Activated CD8-positive, alpha-beta memory T cell treated with anti-CD3 and anti-CD28 coated beads, Interleukin-2, amount 10 ng/mL, durations not matched to agents 7 days and 5 days (primary cell): ENCODE measurements around the gene PMM1. TPM values are rescaled to one million over a fixed set of nuclear protein-coding genes. Genes with fewer than 3 reads are reported as not detected.
"Not testable (repeated sequence)": the region's sequence is repeated elsewhere in the genome, so short reads cannot be mapped to it uniquely, and the experiment has no call there.

Experiments used
- ATAC-seq: fragments of 150-1000 bp; cut with Tn5 transposase; one replicate; pipeline ENCODE4 v1.10.0; 2021; ENCODE audit warnings: moderate library complexity
- CTCF ChIA-PET: fragments of 350-600 bp; sonication (Branson Sonifier 250); formaldehyde crosslinking; loops from one replicate; lab custom pipeline; 2021; ENCODE audit warnings: antibody characterized with exemption; lab: Charles Lee
- DNase-seq: peaks from one replicate; pipeline ENCODE4 v3.0.0-alpha.2; 2020
- H3K27ac Mint-ChIP-seq: one replicate; pipeline ENCODE4 v1.8.0; 2021; ENCODE audit warnings: mild to moderate bottlenecking, mixed read lengths
- H3K27me3 Mint-ChIP-seq: one replicate; pipeline ENCODE4 v1.8.0; 2021; ENCODE audit warnings: mixed read lengths
- H3K36me3 Mint-ChIP-seq: one replicate; pipeline ENCODE4 v1.8.0; 2021; ENCODE audit warnings: mild to moderate bottlenecking, mixed read lengths
- H3K4me1 Mint-ChIP-seq: one replicate; pipeline ENCODE4 v1.8.0; 2021; ENCODE audit warnings: mixed read lengths
- H3K4me3 Mint-ChIP-seq: one replicate; pipeline ENCODE4 v1.8.0; 2021; ENCODE audit warnings: mild to moderate bottlenecking, moderate library complexity, mixed read lengths
- H3K9me3 Mint-ChIP-seq: one replicate; pipeline ENCODE4 v1.8.0; 2022; ENCODE audit warnings: low read depth, mixed read lengths
- total RNA-seq, 2 experiments: library from RNA; stranded (reverse); gene quantifications; one replicate each; pipeline ENCODE4 v1.2.3, GENCODE V29; 2021

The PMM1 gene
- total RNA-seq, result 10 to 100 TPM; 40.4 to 50.0 TPM

DNA sequence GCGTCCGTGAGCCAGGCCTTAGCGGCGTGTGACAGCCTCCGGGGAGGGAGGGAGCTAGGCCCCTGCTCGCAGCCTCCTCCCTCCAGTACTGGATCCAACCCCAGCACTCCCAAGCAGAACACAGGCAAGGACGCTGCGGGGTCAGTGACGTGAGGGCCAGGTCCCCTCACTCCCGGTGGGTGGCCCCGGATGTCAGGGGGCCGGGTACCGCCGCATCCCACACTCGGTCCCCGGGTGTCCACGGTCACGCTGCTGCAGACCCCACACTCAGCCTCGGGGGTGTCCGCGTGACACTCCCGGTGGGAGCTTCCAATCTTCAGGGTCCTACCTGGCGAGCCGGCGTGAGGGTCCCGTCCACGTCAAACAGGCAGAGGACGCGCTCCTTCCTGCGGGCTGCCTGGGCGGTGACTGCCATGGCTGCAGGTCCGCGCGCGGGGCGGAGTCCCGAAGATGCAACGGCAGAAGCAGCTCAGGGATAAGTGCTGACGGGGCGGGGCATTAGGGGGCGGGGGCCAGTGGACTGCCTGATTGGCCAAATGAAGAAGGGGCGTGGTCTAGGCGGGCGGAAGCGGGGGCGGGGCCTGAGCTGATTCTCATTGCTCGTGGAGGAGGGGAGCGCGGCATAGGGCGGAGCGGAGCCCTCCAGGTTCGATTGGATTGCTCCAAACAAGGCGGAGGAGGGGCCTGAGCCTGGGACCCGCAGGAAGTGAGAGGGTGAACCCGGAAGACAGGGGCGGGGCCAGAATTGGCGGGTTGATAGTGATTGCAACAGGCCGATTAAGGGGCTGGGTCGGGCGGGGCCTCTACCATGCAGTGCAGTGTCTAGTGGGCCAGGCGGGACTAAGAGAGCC, at the start of gene PMM1:
TSS of gene PMM1 (minus strand) at position 450 of the 851 bp plus-strand sequence. CDS start at position 415, 35 bp downstream.
- H3K36me3 Mint-ChIP-seq, result peaks cover 2% of the 10 kb centered on the region
- DNase-seq, result peak; percentile 100
- CTCF ChIA-PET, result interaction anchor here (0.6 to 3.7 kb wide), 19 partner anchors 8 to 186 kb away, joined by 3 to 20 read pairs (median 4); partner anchors contain the start of genes ACO2, PHF5A and POLR3H
- H3K9me3 Mint-ChIP-seq, result no peaks in the 10 kb centered on the region
- peak; percentile 97 for ATAC-seq
- peaks cover 20% of the 10 kb centered on the region for H3K4me1 Mint-ChIP-seq
- peak within 1 kb of the TSS; percentile 96 for H3K27ac Mint-ChIP-seq
- H3K4me3 Mint-ChIP-seq, result peak within 1 kb of the TSS; percentile 99
- no peaks in the 10 kb centered on the region for H3K27me3 Mint-ChIP-seq

DNA sequence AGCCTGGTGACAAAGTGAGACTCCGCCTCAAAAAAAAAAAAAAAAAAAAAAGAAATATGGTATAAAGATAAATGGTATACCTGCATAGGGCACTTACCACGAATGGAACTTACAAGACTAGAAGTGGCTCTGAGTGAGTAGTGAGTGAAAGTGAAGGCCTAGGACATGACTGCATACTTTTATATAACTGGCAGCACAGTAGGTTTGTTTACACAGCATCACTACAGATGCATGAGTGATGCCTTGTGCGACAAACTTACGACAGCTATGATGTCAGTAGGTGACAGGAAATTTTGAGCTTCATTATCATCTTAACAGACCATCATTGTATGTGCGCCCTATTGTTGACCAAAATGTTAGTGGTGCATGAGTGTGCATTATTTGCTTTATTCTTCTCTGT, 49.1 kb upstream of the PMM1 start:
- Mint-ChIP-seq H3K27me3 (no peaks in the 10 kb centered on the region), H3K36me3 (peaks cover 48% of the 10 kb centered on the region), H3K4me1 (peaks cover 2% of the 10 kb centered on the region), H3K27ac (no peak overlapping the region), H3K4me3 (no peak overlapping the region), H3K9me3 (no peaks in the 10 kb centered on the region)
- DNase-seq (no peak), ATAC-seq (no peak)
- CTCF ChIA-PET, result interaction anchor here (0.7 to 1.9 kb wide), 3 partner anchors 8 to 22 kb away, joined by 4 to 5 read pairs (median 5); no protein-coding TSS in a partner anchor

DNA sequence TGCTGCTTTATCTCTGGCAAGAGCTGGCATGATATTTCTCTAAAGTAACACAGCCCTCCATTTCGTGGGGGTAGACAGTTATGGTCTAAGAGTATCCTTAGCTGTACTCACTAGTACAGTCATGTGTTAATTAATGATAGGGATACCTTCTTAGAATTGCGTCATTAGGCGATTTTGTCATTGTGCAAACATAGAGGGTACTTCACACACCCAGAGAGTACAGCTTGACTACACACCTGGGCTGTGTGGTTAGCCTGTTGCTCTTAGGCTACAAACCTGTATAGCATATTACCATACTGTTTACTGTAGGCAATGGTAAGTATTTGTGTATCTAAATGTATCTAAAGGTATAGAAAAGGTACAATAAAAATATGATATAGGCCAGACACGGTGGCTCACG, 48.5 kb upstream of the PMM1 start:
- CTCF ChIA-PET, result interaction anchor here (0.7 to 1.9 kb wide), 5 partner anchors 8 to 29 kb away, joined by 3 to 5 read pairs (median 4); partner anchors contain the start of genes DESI1 and XRCC6
- no peak overlapping the region for H3K4me3 Mint-ChIP-seq
- H3K9me3 Mint-ChIP-seq, result no peaks in the 10 kb centered on the region
- peaks cover 53% of the 10 kb centered on the region for H3K36me3 Mint-ChIP-seq
- H3K27me3 Mint-ChIP-seq, result no peaks in the 10 kb centered on the region
- DNase-seq (no peak), ATAC-seq (no peak)
- no peak overlapping the region for H3K27ac Mint-ChIP-seq
- peaks cover 2% of the 10 kb centered on the region for H3K4me1 Mint-ChIP-seq

DNA sequence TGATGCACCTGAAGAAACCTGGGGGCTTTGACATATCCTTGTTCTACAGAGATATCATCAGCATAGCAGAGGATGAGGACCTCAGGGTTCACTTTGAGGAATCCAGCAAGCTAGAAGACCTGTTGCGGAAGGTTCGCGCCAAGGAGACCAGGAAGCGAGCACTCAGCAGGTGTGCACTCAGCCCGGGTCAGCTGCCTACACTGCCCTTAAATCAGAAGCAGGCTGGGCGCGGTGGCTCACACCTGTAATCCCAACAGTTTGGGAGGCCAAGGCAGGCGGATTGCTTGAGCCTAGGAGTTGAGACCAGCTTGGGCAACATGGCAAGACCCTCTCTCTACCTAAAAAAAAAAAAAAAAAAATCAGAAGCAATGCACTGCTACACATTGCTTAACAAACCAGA, 48.0 kb upstream of the PMM1 start:
- not testable (repeated sequence) for H3K27ac Mint-ChIP-seq, H3K9me3 Mint-ChIP-seq, ATAC-seq, H3K4me3 Mint-ChIP-seq, H3K4me1 Mint-ChIP-seq, H3K27me3 Mint-ChIP-seq, DNase-seq
- H3K36me3 Mint-ChIP-seq, result peaks cover 51% of the 10 kb centered on the region
- CTCF ChIA-PET, result interaction anchor here (1.0 to 1.4 kb wide), 4 partner anchors 9 to 29 kb away, joined by 3 to 4 read pairs (median 4); partner anchors contain the start of genes DESI1 and XRCC6

DNA sequence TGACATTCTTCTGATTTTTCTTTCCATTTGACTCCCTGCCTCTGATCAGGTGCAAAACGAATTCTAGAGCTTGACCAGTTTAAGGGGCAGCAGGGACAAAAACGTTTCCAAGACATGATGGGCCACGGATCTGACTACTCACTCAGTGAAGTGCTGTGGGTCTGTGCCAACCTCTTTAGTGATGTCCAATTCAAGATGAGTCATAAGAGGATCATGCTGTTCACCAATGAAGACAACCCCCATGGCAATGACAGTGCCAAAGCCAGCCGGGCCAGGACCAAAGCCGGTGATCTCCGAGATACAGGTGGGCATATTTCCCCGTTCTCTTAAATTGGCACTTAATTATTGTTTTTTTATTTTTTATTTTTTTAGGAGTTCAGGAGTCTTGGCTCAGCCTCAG, 46.8 kb upstream of the PMM1 start:
- H3K36me3 Mint-ChIP-seq, result peaks cover 46% of the 10 kb centered on the region
- no peaks in the 10 kb centered on the region for H3K4me1 Mint-ChIP-seq
- H3K27ac Mint-ChIP-seq, result no peak overlapping the region
- CTCF ChIA-PET, result interaction anchor here (0.6 to 1.4 kb wide), 2 partner anchors 28 to 31 kb away, joined by 3 to 4 read pairs; no protein-coding TSS in a partner anchor
- H3K4me3 Mint-ChIP-seq, result no peak overlapping the region
- no peak for ATAC-seq
- DNase-seq, result no peak
- H3K27me3 Mint-ChIP-seq, result no peaks in the 10 kb centered on the region
- no peaks in the 10 kb centered on the region for H3K9me3 Mint-ChIP-seq

DNA sequence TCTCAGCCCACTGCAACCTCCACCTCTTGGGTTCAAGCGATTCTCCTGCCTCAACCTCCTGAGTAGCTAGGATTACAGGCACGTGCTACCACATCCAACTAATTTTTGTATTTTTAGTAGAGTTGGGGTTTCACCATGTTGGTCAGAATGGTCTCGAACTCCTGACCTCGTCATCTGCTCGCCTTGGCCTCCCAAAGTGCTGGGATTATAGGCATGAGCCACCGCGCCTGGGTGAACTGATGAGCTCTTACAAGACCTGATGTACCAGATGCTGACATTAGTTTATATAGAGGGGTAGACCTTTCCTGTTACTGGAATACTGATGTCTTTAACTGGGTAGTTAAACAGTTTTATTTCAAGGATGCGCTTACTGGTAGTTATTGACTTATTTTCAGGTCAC, 45.0 kb upstream of the PMM1 start:
- H3K27ac Mint-ChIP-seq, H3K4me3 Mint-ChIP-seq, H3K9me3 Mint-ChIP-seq, H3K27me3 Mint-ChIP-seq, ATAC-seq, H3K4me1 Mint-ChIP-seq, DNase-seq: not testable (repeated sequence)
- CTCF ChIA-PET, result interaction anchor here (2.1 kb wide), 1 partner anchor 32 kb away, joined by 7 read pairs; no protein-coding TSS in a partner anchor
- peaks cover 43% of the 10 kb centered on the region for H3K36me3 Mint-ChIP-seq

DNA sequence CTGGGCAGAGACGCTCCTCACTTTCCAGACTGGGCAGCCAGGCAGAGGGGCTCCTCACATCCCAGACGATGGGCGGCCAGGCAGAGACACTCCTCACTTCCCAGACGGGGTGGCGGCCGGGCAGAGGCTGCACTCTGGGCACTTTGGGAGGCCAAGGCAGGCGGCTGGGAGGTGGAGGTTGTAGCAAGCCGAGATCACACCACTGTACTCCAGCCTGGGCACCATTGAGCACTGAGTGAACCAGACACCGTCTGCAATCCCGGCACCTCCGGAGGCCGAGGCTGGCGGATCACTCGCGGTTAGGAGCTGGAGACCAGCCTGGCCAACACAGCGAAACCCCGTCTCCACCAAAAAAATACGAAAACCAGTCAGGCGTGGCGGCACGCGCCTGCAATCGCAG, 42.0 kb upstream of the PMM1 start:
- H3K4me1 Mint-ChIP-seq, H3K9me3 Mint-ChIP-seq, ATAC-seq, H3K4me3 Mint-ChIP-seq, H3K27me3 Mint-ChIP-seq, DNase-seq, CTCF ChIA-PET, H3K27ac Mint-ChIP-seq: not testable (repeated sequence)
- H3K36me3 Mint-ChIP-seq, result peaks cover 53% of the 10 kb centered on the region

DNA sequence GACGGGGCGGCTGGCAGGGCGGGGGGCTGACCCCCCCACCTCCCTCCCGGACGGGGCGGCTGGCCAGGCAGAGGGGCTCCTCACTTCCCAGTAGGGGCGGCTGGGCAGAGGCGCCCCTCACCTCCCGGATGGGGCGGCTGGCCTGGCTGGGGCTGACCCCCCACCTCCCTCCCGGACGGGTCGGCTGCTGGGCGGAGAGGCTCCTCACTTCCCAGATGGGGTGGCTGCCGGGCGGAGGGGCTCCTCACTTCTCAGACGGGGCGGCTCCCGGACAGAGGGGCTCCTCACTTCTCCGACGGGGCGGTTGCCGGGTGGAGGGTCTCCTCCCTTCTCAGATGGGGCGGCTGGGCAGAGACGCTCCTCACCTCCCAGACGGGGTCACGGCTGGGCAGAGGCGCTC, 41.5 kb upstream of the PMM1 start:
- H3K4me3 Mint-ChIP-seq, H3K9me3 Mint-ChIP-seq, CTCF ChIA-PET, H3K4me1 Mint-ChIP-seq, H3K27me3 Mint-ChIP-seq, DNase-seq, H3K27ac Mint-ChIP-seq, ATAC-seq: not testable (repeated sequence)
- peaks cover 53% of the 10 kb centered on the region for H3K36me3 Mint-ChIP-seq

DNA sequence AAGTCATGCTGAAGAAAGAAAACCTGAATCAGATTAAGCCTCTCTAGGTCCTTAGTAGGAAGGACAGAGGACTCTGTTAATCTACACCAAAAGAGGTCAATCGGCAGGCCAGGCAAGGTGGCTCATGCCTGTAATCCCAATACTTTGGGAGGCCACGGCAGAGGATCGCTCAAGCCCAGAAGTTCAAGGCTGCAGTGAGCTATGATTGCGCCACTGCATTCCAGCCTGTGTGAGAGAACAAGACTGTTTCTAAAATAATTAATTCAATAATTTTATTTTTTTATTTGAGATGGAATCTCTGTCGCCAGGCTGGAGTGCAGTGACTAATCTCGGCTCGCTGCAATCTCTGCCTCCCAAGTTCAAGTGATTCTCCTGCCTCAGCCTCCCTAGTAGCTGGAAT, 35.9 kb upstream of the PMM1 start:
- H3K27me3 Mint-ChIP-seq, result no peaks in the 10 kb centered on the region
- no peak overlapping the region for H3K4me3 Mint-ChIP-seq
- peaks cover 24% of the 10 kb centered on the region for H3K4me1 Mint-ChIP-seq
- H3K36me3 Mint-ChIP-seq, result peaks cover 53% of the 10 kb centered on the region
- CTCF ChIA-PET, result interaction anchor here (0.6 kb wide), 1 partner anchor 13 kb away, joined by 5 read pairs; no protein-coding TSS in a partner anchor
- DNase-seq, result no peak
- H3K27ac Mint-ChIP-seq, result no peak overlapping the region
- no peak for ATAC-seq
- no peaks in the 10 kb centered on the region for H3K9me3 Mint-ChIP-seq

DNA sequence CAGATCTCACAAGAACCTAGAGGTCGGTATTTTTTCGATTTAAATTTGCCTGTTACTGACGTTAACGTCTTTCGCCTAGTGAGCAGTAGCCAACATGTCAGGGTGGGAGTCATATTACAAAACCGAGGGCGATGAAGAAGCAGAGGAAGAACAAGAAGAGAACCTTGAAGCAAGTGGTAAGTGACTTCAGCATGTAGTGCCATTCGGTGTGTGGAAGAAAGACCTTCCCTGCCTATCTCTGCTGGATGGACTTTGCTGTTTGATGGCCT, 32.2 kb upstream of the PMM1 start:
- no peaks in the 10 kb centered on the region for H3K9me3 Mint-ChIP-seq
- CTCF ChIA-PET, result interaction anchor here (1.2 to 3.7 kb wide), 3 partner anchors 32 to 75 kb away, joined by 3 to 24 read pairs (median 4); no protein-coding TSS in a partner anchor
- DNase-seq (no peak), ATAC-seq (no peak)
- peak overlapping the region; percentile 96 for H3K4me3 Mint-ChIP-seq
- H3K36me3 Mint-ChIP-seq, result peaks cover 27% of the 10 kb centered on the region
- peak overlapping the region; percentile 97 for H3K27ac Mint-ChIP-seq
- H3K27me3 Mint-ChIP-seq, result no peaks in the 10 kb centered on the region
- peaks cover 42% of the 10 kb centered on the region for H3K4me1 Mint-ChIP-seq

DNA sequence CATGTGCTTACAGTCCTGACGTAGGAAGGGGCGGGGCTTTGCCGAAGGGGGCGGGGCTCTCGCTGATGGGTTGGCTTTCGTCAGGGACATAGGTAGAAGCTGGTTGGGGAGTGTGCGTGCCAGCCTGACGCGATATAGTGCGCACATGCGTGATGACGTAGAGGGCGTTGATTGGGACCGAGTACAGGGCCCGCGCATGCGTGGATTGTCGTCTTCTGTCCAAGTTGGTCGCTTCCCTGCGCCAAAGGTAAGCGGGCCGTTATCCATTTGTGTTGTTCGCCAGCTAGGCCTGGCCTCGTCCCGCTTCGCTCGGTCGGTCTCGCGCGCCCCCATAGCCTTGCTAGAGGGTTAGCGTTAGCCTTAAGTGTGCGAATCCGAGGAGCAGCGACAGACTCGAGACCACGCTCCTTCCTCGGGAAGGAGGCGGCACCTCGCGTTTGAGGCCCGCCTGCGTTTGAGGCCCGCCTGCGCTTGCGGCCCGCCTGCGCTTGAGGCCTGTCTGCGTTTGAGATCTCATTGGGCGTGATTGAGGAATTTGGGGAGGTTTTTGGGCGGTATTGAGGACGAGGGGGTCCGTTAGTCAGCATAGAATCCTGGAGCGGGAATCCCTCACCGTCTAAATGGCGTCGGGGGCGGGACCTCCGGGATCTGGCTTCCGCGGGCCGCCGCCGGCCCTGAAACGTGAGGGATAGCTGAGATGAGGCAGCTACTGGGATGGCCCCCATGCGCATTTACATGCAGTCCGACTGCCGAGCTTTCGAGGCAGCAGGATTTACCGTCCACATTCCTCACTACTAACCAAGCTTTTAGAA, 31.7 kb upstream of the PMM1 start, which contains the start of gene XRCC6:
TSS of gene XRCC6 (plus strand) at position 197 of the 812 bp plus-strand sequence. CDS start 710 bp downstream, outside the sequence.
- peak; percentile 88 for ATAC-seq
- H3K27me3 Mint-ChIP-seq, result no peaks in the 10 kb centered on the region
- H3K4me1 Mint-ChIP-seq, result peaks cover 47% of the 10 kb centered on the region
- H3K27ac Mint-ChIP-seq, result peak within 1 kb of the TSS; percentile 97
- no peaks in the 10 kb centered on the region for H3K9me3 Mint-ChIP-seq
- DNase-seq, result peak; percentile 100
- CTCF ChIA-PET, result interaction anchor here (1.2 to 3.7 kb wide), 5 partner anchors 16 to 76 kb away, joined by 3 to 24 read pairs (median 4); no protein-coding TSS in a partner anchor
- H3K36me3 Mint-ChIP-seq, result peaks cover 28% of the 10 kb centered on the region
- H3K4me3 Mint-ChIP-seq, result peak within 1 kb of the TSS; percentile 96

DNA sequence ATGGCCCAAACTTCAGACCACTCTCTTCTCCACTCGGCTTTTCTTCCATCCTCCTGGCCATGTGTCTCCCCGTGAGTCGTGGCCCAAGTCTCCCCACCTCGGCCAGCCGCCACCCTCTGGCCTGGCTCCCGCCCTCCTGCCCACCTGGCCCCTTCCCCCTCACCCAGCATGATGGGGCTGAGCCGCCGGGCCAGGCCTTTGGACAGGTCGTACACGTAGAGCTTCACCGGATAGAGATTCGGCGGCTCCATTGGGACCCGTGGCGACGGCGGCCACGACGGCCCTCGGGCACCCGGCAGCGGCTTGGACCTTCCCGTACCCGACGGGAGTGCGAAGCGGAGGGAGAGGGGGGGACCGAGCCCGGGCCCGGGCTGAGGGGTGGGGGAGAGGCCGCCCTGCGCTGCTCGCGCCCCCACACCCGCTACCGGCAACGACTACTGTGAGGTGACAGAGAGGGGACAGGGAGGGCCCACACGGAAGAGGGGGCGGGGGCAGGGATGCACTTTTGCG, 31.0 kb upstream of the PMM1 start, which contains the start of gene DESI1:
TSS of gene DESI1 (minus strand) at position 455 of the 510 bp plus-strand sequence. CDS start at position 251, 204 bp downstream.
- ATAC-seq (peak; percentile 33), DNase-seq (no peak)
- no peaks in the 10 kb centered on the region for H3K9me3 Mint-ChIP-seq
- peak within 1 kb of the TSS; percentile 96 for H3K4me3 Mint-ChIP-seq
- CTCF ChIA-PET, result interaction anchor here (1.3 to 3.7 kb wide), 5 partner anchors 16 to 320 kb away, joined by 3 to 24 read pairs (median 6); partner anchors contain the start of gene PMM1
- H3K36me3 Mint-ChIP-seq, result peaks cover 26% of the 10 kb centered on the region
- no peaks in the 10 kb centered on the region for H3K27me3 Mint-ChIP-seq
- H3K4me1 Mint-ChIP-seq, result peaks cover 47% of the 10 kb centered on the region
- H3K27ac Mint-ChIP-seq, result peak within 1 kb of the TSS; percentile 97
